Retina (tissue), 1 donor: Measurements from ENCODE around the gene ATL3.
"Not testable (repeated sequence)": the region's sequence is repeated elsewhere in the genome, so short reads cannot be mapped to it uniquely, and the experiment has no call there.

ENCODE experiments used
- DNase-seq: peaks from one replicate; pipeline ENCODE4 v3.0.0-alpha.2; 2016

The ATL3 gene

DNA sequence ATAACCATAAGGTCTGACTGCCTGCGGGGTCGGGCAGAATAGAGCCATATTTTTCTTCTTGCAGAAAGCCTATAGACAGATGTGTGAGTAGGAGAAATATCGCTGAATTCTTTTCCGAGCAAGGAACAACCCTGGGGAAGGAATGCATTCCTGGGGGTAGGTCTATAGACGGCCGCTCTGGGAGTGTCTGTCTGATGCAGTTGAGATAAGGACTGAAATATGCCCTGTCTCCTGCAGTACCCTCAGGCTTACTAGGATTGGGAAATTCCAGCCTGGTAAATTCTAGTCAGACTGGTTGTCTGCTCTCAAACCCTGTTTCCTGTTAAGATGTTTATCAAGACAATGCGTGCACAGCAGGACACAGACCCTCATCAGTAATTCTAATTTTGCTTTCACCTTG lies 90.0 kb downstream of the ATL3 start:
- DNase-seq: not testable (repeated sequence)

DNA sequence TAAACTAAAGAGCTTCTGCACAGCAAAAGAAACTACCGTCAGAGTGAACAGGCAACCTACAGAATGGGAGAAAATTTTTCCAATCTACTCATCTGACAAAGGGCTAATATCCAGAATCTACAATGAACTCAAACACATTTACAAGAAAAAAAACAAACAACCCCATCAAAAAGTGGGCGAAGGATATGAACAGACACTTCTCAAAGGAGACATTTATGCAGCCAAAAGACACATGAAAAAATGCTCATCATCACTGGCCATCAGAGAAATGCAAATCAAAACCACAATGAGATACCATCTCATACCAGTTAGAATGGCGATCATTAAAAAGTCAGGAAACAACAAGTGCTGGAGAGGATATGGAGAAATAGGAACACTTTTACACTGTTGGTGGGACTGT lies 92.3 kb downstream of the ATL3 start:
- not testable (repeated sequence) for DNase-seq

DNA sequence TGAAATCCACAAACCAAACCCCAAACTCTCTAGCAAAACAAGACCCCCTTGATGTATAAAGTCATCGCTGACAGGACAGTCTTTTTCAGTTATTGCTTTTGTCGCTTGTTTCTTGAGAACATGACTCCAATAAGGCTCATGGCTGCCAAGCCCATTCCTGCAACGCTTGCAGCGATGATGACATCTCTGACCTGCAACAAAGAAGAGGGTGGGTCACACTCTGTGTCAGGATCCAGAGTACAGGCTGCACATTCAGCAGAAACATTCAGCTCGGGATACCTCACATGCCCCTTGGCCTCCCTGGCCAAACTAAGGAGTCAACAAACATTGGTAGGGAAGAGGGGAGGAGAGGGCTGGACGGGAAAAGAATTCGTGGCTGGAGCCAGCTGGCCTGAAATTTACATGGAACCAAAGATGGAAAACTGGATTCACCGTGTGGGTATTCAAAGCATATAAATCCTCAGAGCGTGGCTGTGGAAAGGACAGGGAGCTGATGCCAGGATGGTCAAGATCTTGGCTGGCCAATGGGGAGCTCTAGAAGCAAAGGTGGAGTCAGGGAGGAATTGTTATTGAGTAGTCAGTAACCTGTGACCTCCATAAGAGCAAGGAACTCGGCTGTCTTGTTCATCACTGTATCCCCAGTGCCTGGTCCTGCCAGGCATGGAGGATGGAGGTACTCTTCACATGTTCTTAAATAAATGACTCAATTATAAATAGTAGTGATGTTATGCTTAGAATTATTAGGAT lies 96.1 kb downstream of the ATL3 start:
- DNase-seq: no peak
